Measurements from ENCODE around the gene TPSG1.
"Not testable (repeated sequence)": the region's sequence is repeated elsewhere in the genome, so short reads cannot be mapped to it uniquely, and the experiment has no call there.

DNA sequence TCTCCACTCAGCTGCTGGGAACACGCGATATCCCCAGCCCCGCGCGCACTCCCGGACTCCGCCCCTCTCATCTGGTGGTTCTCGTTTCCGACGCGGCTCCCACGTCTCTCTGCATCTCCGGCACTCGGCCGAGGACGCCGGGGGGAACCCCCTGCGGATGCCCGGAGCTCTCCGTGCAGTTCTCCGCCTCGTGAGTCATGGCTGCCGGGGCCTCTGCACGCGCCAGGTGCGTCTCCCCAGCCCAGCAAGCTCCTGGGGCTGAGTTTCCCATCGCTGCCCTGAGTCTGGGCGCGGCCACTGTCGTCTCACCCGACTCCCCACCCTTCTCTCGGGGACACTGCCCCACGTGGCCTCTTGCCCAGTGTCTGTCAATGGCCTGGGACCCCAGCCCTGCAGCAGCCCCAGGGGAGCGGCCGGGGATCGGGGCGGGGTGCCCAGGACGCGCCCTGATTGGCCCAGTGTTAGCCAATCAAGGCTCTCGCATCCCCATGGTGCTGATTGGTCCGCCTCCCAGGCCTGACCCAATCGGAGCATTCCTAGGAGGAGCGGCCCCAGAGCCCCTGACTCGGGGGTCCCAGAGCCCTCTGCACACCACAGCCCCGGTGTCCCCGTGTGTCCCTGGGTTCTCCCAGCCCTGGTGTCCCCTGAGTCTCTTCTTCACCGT is 28.8 kb upstream of the TPSG1 start:
- TF ChIP-seq EZH2, EZH2phosphoT487 (IDR thresholded peaks at IDR 0.05): not testable (repeated sequence)
- TF ChIP-seq, protein P1, sequence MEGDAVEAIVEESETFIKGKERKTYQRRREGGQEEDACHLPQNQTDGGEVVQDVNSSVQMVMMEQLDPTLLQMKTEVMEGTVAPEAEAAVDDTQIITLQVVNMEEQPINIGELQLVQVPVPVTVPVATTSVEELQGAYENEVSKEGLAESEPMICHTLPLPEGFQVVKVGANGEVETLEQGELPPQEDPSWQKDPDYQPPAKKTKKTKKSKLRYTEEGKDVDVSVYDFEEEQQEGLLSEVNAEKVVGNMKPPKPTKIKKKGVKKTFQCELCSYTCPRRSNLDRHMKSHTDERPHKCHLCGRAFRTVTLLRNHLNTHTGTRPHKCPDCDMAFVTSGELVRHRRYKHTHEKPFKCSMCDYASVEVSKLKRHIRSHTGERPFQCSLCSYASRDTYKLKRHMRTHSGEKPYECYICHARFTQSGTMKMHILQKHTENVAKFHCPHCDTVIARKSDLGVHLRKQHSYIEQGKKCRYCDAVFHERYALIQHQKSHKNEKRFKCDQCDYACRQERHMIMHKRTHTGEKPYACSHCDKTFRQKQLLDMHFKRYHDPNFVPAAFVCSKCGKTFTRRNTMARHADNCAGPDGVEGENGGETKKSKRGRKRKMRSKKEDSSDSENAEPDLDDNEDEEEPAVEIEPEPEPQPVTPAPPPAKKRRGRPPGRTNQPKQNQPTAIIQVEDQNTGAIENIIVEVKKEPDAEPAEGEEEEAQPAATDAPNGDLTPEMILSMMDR (IDR thresholded peaks at IDR 0.05): not testable (repeated sequence)

Data from neural progenitor cell (in vitro differentiated cells).